Measurements from ENCODE around the gene AGPAT4. TPM values are rescaled to one million over a fixed set of nuclear protein-coding genes. Genes with fewer than 3 reads are reported as not detected.

The AGPAT4 gene
- total RNA-seq, 1 donor from 2014 or later = 8.3 TPM

- H3K4me1 Mint-ChIP-seq (ENCODE audit: unreplicated experiment) = peaks cover 17% of the 10 kb centered on the region
- no peak overlapping the region for H3K27ac Mint-ChIP-seq (ENCODE audit: unreplicated experiment)
- H3K27me3 Mint-ChIP-seq (ENCODE audit: unreplicated experiment) = no peaks in the 10 kb centered on the region
- H3K4me3 Mint-ChIP-seq (ENCODE audit: unreplicated experiment) = no peak overlapping the region
- TF ChIP-seq CTCF (IDR thresholded peaks at IDR 0.05) = no peak
- no peak for DNase-seq (ENCODE audit: extremely low spot score, unreplicated experiment)
- H3K9me3 Mint-ChIP-seq (ENCODE audit: unreplicated experiment) = no peaks in the 10 kb centered on the region
- peaks cover 2% of the 10 kb centered on the region for H3K36me3 Mint-ChIP-seq (ENCODE audit: unreplicated experiment)
Observed at GRCh38 chr6:161268531-161269210, 5.2 kb downstream of the AGPAT4 start.

GRCh38 chr6:161266513-161267230, 7.2 kb downstream of the AGPAT4 start:
- Mint-ChIP-seq H3K9me3 (ENCODE audit: unreplicated experiment) (no peaks in the 10 kb centered on the region), H3K27ac (ENCODE audit: unreplicated experiment) (no peak overlapping the region), H3K36me3 (ENCODE audit: unreplicated experiment) (peaks cover 4% of the 10 kb centered on the region)

GRCh38 chr6:161265975-161266374, 7.9 kb downstream of the AGPAT4 start:
- no peak for TF ChIP-seq CTCF (IDR thresholded peaks at IDR 0.05)
- peaks cover 6% of the 10 kb centered on the region for H3K36me3 Mint-ChIP-seq (ENCODE audit: unreplicated experiment)
- DNase-seq (ENCODE audit: extremely low spot score, unreplicated experiment) = no peak
- H3K27me3 Mint-ChIP-seq (ENCODE audit: unreplicated experiment) = no peaks in the 10 kb centered on the region
- H3K4me3 Mint-ChIP-seq (ENCODE audit: unreplicated experiment) = no peak overlapping the region
- H3K4me1 Mint-ChIP-seq (ENCODE audit: unreplicated experiment) = no peaks in the 10 kb centered on the region
- H3K9me3 Mint-ChIP-seq (ENCODE audit: unreplicated experiment) = no peaks in the 10 kb centered on the region
- no peak overlapping the region for H3K27ac Mint-ChIP-seq (ENCODE audit: unreplicated experiment)

More at GRCh38 chr6:161266513-161267230, 7.2 kb downstream of the AGPAT4 start:
- Mint-ChIP-seq H3K4me1 (ENCODE audit: unreplicated experiment) (peaks cover 6% of the 10 kb centered on the region), H3K4me3 (ENCODE audit: unreplicated experiment) (no peak overlapping the region), H3K27me3 (ENCODE audit: unreplicated experiment) (no peaks in the 10 kb centered on the region)
- no peak for TF ChIP-seq CTCF (IDR thresholded peaks at IDR 0.05)
- no peak for DNase-seq (ENCODE audit: extremely low spot score, unreplicated experiment)

GRCh38 chr6:161265554-161265953, 8.3 kb downstream of the AGPAT4 start:
- H3K36me3 Mint-ChIP-seq (ENCODE audit: unreplicated experiment) = peaks cover 8% of the 10 kb centered on the region
- no peaks in the 10 kb centered on the region for H3K9me3 Mint-ChIP-seq (ENCODE audit: unreplicated experiment)
- H3K4me1 Mint-ChIP-seq (ENCODE audit: unreplicated experiment) = no peaks in the 10 kb centered on the region
- H3K27me3 Mint-ChIP-seq (ENCODE audit: unreplicated experiment) = no peaks in the 10 kb centered on the region
- no peak for TF ChIP-seq CTCF (IDR thresholded peaks at IDR 0.05)
- DNase-seq (ENCODE audit: extremely low spot score, unreplicated experiment) = no peak
- H3K27ac Mint-ChIP-seq (ENCODE audit: unreplicated experiment) = no peak overlapping the region
- no peak overlapping the region for H3K4me3 Mint-ChIP-seq (ENCODE audit: unreplicated experiment)

- Mint-ChIP-seq H3K27me3 (ENCODE audit: unreplicated experiment) (no peaks in the 10 kb centered on the region), H3K4me3 (ENCODE audit: unreplicated experiment) (no peak overlapping the region), H3K27ac (ENCODE audit: unreplicated experiment) (no peak overlapping the region), H3K4me1 (ENCODE audit: unreplicated experiment) (no peaks in the 10 kb centered on the region), H3K36me3 (ENCODE audit: unreplicated experiment) (peaks cover 8% of the 10 kb centered on the region), H3K9me3 (ENCODE audit: unreplicated experiment) (no peaks in the 10 kb centered on the region)
- no peak for DNase-seq (ENCODE audit: extremely low spot score, unreplicated experiment)
- TF ChIP-seq CTCF (IDR thresholded peaks at IDR 0.05) = no peak
Observed at GRCh38 chr6:161264181-161264580, 9.7 kb downstream of the AGPAT4 start.

Measured in osteocyte (in vitro differentiated cells).